ENCODE results near the gene MACROD2.
A peak's percentile ranks its signal among the peaks of the same experiment; 100 is the strongest.
"Not testable (repeated sequence)": the region's sequence is repeated elsewhere in the genome, so short reads cannot be mapped to it uniquely, and the experiment has no call there.

The MACROD2 gene

GRCh38 chr20:13995086-13995665 is at the start of gene MACROD2:
TSS of gene MACROD2 (plus strand) at chr20:13995516.
- peak; percentile 21 for DNase-seq

GRCh38 chr20:13947719-13948118 is 47.6 kb upstream of the MACROD2 start:
- no peak for DNase-seq

- no peak for DNase-seq
Observed at GRCh38 chr20:13953227-13953626, 42.1 kb upstream of the MACROD2 start.

GRCh38 chr20:13960119-13960518 is 35.2 kb upstream of the MACROD2 start:
- no peak for DNase-seq

- no peak for DNase-seq
Observed at GRCh38 chr20:13960525-13960924, 34.8 kb upstream of the MACROD2 start.

- DNase-seq = no peak
Observed at GRCh38 chr20:13984211-13984610, 11.1 kb upstream of the MACROD2 start.

GRCh38 chr20:13990465-13990864 is 4.9 kb upstream of the MACROD2 start, which contains the start of gene SEL1L2:
TSS of gene SEL1L2 (minus strand) at chr20:13990614. CDS start at chr20:13990534, 80 bp downstream.
- DNase-seq = no peak

- DNase-seq = no peak
Observed at GRCh38 chr20:13991311-13991710, 4.0 kb upstream of the MACROD2 start.

GRCh38 chr20:13991955-13992354 is 3.4 kb upstream of the MACROD2 start:
- not testable (repeated sequence) for DNase-seq

GRCh38 chr20:13995841-13996240 is 525 bp downstream of the MACROD2 start:
- DNase-seq = no peak

GRCh38 chr20:13996265-13996664 is 949 bp downstream of the MACROD2 start:
- no peak for DNase-seq

GRCh38 chr20:14000917-14001316 is 5.6 kb downstream of the MACROD2 start:
- DNase-seq = no peak

- DNase-seq = no peak
Observed at GRCh38 chr20:14005996-14006395, 10.7 kb downstream of the MACROD2 start.

- DNase-seq = no peak
Observed at GRCh38 chr20:14009208-14009607, 13.9 kb downstream of the MACROD2 start.

- no peak for DNase-seq
Observed at GRCh38 chr20:14012671-14013070, 17.4 kb downstream of the MACROD2 start.

- no peak for DNase-seq
Observed at GRCh38 chr20:14030991-14031390, 35.7 kb downstream of the MACROD2 start.

GRCh38 chr20:14033310-14033709 is 38.0 kb downstream of the MACROD2 start:
- no peak for DNase-seq

GRCh38 chr20:14036567-14036966 is 41.3 kb downstream of the MACROD2 start:
- no peak for DNase-seq

- DNase-seq = not testable (repeated sequence)
Observed at GRCh38 chr20:14044712-14045276, 49.5 kb downstream of the MACROD2 start.

GRCh38 chr20:14046534-14046933 is 51.2 kb downstream of the MACROD2 start:
- no peak for DNase-seq

- DNase-seq = no peak
Observed at GRCh38 chr20:14049111-14049510, 53.8 kb downstream of the MACROD2 start.

GRCh38 chr20:14051454-14051853 is 56.1 kb downstream of the MACROD2 start:
- DNase-seq = no peak

- DNase-seq = no peak
Observed at GRCh38 chr20:14055127-14055742, 59.9 kb downstream of the MACROD2 start.

- DNase-seq = no peak
Observed at GRCh38 chr20:14062171-14062570, 66.9 kb downstream of the MACROD2 start.

GRCh38 chr20:14062786-14063185 is 67.5 kb downstream of the MACROD2 start:
- no peak for DNase-seq
